WTC11 (cell line): ENCODE measurements around the gene EHMT1.

ENCODE experiments used
- ETV6 ChIP-seq: sonication (generic); formaldehyde crosslinking; IDR thresholded peaks from 2 replicates; pipeline ENCODE4 v1.8.1; 2022; ENCODE audit warnings: mild to moderate bottlenecking, missing genetic modification reagents
- ZNF317 ChIP-seq: sonication (generic); formaldehyde crosslinking; IDR thresholded peaks from 2 replicates; pipeline ENCODE4 v1.8.1; 2023; ENCODE audit warnings: low read depth, mild to moderate bottlenecking, moderate library complexity, missing genetic modification reagents, borderline replicate concordance
- TF ChIP-seq, protein P1 (sequence below): fragments of 200-600 bp; IDR thresholded peaks from 2 replicates; pipeline ENCODE4 v1.8.0; 2022; ENCODE audit warnings: antibody characterized with exemption

GRCh38 chr9:137750566-137750965, 131.8 kb downstream of the EHMT1 start:
- TF ChIP-seq ETV6 (CRISPR knock-in tag) (no peak), ZNF317 (no peak)
- TF ChIP-seq, protein P1, sequence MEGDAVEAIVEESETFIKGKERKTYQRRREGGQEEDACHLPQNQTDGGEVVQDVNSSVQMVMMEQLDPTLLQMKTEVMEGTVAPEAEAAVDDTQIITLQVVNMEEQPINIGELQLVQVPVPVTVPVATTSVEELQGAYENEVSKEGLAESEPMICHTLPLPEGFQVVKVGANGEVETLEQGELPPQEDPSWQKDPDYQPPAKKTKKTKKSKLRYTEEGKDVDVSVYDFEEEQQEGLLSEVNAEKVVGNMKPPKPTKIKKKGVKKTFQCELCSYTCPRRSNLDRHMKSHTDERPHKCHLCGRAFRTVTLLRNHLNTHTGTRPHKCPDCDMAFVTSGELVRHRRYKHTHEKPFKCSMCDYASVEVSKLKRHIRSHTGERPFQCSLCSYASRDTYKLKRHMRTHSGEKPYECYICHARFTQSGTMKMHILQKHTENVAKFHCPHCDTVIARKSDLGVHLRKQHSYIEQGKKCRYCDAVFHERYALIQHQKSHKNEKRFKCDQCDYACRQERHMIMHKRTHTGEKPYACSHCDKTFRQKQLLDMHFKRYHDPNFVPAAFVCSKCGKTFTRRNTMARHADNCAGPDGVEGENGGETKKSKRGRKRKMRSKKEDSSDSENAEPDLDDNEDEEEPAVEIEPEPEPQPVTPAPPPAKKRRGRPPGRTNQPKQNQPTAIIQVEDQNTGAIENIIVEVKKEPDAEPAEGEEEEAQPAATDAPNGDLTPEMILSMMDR, result no peak
